Kidney epithelial cell (primary cell): ENCODE results near the gene ADAMTS6. TPM values are rescaled to one million over a fixed set of nuclear protein-coding genes. Genes with fewer than 3 reads are reported as not detected.

Experiments used
- DNase-seq: peaks from one replicate; pipeline ENCODE4 v3.0.0-alpha.2; 2010; ENCODE audit warnings: low read depth
- H3K27me3 ChIP-seq: 2 replicates; pipeline ENCODE4 v1.6.0; 2011; ENCODE audit warnings: low read length; ENCODE audit not compliant: control insufficient read depth, insufficient read depth
- H3K36me3 ChIP-seq: 2 replicates; pipeline ENCODE4 v1.5.1; 2011; ENCODE audit warnings: low read length; ENCODE audit not compliant: control insufficient read depth, insufficient read depth
- H3K4me3 ChIP-seq: 2 replicates; pipeline ENCODE4 v1.5.1; 2011; ENCODE audit warnings: low read depth, mild to moderate bottlenecking, control low read depth, low read length
- total RNA-seq: library from RNA; depleted of rRNA; stranded (reverse); fragments of >200 nt; gene quantifications from 2 replicates; pipeline ENCODE4 v1.2.3, GENCODE V29; 2015
- TF ChIP-seq, protein P1 (sequence below): IDR thresholded peaks from 2 replicates; pipeline ENCODE4 v1.5.1; 2011; ENCODE audit warnings: mild to moderate bottlenecking, moderate library complexity, low read length, control low read depth, inconsistent platforms; ENCODE audit not compliant: insufficient read depth, poor library complexity, severe bottlenecking

ADAMTS6 gene
- total RNA-seq, 1 donor from 2014 or later, result 15.3 TPM

DNA sequence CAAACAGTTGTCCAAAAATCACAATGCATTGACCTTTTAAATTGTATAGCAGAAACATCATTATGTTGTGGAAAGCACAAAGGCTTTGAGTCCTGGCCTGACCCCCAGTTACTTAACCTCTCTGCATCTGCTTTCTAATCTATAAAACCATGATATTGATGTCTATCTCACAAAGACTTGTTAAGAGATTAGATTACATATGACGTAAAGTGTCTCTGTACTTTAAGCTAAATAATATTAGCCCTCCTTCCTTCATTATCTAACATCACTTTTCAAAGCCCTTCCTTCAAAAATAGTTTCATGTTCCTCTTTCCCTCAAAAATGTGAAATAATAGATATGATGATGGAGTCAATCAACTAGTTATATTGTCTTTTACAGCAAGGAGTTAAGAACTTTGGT, 3.4 kb downstream of the ADAMTS6 start:
- DNase-seq, result no peak
- H3K27me3 ChIP-seq, result no peaks in the 10 kb centered on the region
- no peaks in the 10 kb centered on the region for H3K36me3 ChIP-seq
- TF ChIP-seq, protein P1, sequence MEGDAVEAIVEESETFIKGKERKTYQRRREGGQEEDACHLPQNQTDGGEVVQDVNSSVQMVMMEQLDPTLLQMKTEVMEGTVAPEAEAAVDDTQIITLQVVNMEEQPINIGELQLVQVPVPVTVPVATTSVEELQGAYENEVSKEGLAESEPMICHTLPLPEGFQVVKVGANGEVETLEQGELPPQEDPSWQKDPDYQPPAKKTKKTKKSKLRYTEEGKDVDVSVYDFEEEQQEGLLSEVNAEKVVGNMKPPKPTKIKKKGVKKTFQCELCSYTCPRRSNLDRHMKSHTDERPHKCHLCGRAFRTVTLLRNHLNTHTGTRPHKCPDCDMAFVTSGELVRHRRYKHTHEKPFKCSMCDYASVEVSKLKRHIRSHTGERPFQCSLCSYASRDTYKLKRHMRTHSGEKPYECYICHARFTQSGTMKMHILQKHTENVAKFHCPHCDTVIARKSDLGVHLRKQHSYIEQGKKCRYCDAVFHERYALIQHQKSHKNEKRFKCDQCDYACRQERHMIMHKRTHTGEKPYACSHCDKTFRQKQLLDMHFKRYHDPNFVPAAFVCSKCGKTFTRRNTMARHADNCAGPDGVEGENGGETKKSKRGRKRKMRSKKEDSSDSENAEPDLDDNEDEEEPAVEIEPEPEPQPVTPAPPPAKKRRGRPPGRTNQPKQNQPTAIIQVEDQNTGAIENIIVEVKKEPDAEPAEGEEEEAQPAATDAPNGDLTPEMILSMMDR, result no peak
- no peak overlapping the region for H3K4me3 ChIP-seq

DNA sequence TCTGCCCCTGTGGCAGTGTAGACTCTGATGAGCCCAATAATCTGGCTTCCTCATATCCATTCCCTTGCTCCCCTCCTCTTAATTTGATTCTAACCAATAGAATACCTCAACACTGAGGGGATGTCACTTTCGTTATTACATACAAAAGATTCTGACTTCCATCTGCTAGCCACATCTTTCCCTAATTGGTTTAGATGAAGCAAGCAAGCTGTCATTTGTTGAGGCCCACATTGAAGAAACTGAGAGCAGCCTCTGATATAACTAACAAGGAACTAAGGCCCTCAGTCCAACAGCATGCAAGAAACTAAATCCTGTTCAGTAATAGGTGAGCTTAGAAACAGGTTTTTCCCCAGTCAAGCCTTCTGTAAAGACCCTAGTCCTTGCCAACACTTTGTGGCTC, 5.8 kb downstream of the ADAMTS6 start:
- Histone ChIP-seq H3K36me3 (no peaks in the 10 kb centered on the region), H3K4me3 (no peak overlapping the region), H3K27me3 (no peaks in the 10 kb centered on the region)
- TF ChIP-seq, protein P1, result no peak
- no peak for DNase-seq

DNA sequence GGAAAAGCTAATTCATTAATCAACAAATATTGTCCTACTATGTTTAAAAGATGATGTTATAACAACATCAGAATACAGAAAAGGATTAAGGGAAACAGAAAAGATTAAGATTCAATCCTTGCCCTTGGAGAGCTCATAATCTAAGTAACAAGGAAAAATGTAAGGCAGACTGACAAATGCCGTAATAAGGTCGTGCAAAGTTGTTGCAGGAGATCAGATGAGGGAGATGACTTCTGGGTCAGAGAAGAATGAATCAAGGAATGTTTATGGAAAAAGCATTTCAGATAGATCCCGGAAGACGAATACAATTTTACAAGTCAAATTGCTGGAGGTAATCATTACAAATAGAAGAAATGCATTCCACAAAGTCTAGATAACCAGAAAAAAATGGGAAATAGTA, 6.4 kb downstream of the ADAMTS6 start:
- H3K36me3 ChIP-seq, result no peaks in the 10 kb centered on the region
- H3K27me3 ChIP-seq, result no peaks in the 10 kb centered on the region
- TF ChIP-seq, protein P1, result no peak
- H3K4me3 ChIP-seq, result no peak overlapping the region
- DNase-seq, result no peak

DNA sequence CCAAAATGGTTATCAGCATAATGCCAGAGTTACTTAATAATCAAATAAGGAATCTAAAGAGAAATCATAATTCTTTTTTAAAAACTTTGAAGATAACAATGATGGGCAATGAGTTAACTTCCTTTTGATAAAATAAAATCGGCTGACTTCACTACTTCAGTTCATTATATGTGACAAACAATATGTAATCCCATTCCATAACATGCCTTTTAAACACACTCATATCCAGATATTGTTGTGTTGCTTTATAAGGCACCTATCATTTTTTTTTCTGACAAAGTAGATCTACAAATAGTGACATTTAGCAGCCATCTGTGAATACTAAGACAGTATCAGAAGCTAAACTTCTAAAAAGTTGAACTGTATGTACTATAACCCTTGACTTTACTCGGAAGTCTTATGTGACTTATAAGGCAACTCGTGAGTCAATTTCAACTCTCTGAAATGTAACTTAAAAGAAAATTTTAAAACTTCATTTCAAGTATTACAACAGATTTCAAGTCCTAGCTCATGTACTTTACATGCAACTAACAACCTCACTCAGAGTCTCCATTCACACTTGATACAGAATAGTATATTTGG, 7.5 kb downstream of the ADAMTS6 start:
- DNase-seq, result no peak
- Histone ChIP-seq H3K27me3 (no peaks in the 10 kb centered on the region), H3K4me3 (no peak overlapping the region), H3K36me3 (no peaks in the 10 kb centered on the region)
- TF ChIP-seq, protein P1, result no peak

DNA sequence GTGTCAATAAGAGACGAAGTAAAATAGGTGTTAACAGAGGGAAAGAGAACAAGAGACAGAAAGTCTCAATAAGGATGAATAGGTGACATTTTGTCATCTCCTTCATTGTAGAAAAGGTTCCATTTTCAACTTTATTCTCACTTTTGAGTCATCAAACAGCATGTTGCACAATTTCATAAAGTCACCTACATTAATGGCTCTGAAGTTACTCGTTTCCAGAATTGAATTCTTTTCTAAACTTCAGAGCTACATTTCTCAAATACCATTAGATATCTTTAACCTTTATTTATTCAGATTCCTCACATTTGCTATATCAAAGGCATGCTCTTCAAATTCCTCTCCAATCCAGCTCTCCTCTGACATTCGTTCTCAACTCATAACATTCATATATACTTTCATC, 13.1 kb downstream of the ADAMTS6 start:
- DNase-seq, result no peak
- TF ChIP-seq, protein P1, result no peak
- H3K4me3 ChIP-seq, result no peak overlapping the region
- no peaks in the 10 kb centered on the region for H3K27me3 ChIP-seq
- no peaks in the 10 kb centered on the region for H3K36me3 ChIP-seq

DNA sequence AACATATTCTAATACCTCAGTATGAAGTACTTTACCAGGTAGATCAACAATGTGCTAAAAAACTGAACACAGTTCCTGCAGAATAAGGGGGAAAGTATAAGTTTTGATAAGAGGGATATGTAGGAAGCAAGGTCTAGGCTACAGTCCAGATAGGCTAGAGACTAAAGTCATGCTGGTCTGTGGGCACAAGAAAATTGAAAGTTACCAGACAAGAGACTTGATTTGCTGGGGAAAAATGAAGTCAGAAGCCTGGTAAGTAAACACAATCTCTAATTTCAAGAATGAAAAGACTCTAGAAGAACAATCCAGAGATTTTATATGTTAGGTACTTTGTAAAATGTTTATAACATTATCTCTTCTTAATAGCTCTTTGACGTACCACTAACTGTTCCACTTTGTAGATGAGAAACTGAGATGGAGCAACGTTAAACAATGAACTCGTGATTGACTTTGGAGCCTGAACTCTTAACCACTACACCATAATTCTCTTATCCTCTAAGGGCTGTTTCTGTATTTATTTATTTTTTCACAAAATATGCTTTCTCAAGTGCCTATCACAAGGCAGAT, 19.5 kb downstream of the ADAMTS6 start:
- Histone ChIP-seq H3K36me3 (no peaks in the 10 kb centered on the region), H3K4me3 (no peak overlapping the region), H3K27me3 (no peaks in the 10 kb centered on the region)
- TF ChIP-seq, protein P1, result no peak
- DNase-seq, result no peak
